ENCODE results near the gene SEMA3G.
A peak's percentile ranks its signal among the peaks of the same experiment; 100 is the strongest.

The SEMA3G gene

GRCh38 chr3:52453496-52454249 lies 8.8 kb upstream of the SEMA3G start, which contains the start of gene TNNC1:
Gene TNNC1, minus strand, starts transcription at chr3:52454041. Its CDS starts 26 bp downstream, at chr3:52454015.
- no peak for DNase-seq (ENCODE audit: low read depth)

DNA sequence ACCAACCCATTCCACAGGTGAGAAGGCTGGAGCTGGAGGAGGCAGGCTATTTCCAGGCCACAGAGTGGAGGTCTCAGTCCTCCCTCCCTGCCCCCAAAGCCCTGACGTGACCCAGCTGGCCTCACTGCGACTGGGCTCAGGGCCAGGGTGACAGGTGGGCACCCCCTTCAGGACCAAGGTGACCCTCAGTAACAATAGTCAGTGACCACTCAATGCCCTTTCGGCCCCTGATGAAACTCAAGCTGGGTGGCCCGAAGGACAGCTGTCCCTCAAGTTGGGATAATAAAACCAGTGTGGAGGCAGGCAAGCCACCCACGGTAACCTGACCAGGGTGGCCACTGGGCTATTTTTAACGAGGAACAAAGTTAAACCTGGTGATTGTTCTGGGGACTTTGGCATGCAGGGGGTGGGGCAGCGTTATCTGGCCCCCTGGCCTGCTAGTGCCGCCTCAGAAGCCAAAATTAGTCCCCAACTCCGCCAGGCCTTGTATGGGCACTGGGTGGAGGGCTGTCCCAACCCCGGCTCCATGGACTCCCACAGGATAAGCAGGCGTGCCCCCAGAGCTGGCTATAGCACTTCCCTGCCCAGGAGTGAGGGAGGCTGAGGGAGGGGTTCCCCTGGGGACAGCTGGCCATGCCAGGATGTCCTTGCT lies 7.8 kb upstream of the SEMA3G start:
- DNase-seq (ENCODE audit: low read depth) = no peak

GRCh38 chr3:52452126-52452525 lies 7.2 kb upstream of the SEMA3G start:
- DNase-seq (ENCODE audit: low read depth) = no peak

GRCh38 chr3:52451237-52452083 lies 6.6 kb upstream of the SEMA3G start:
- no peak for DNase-seq (ENCODE audit: low read depth)

DNA sequence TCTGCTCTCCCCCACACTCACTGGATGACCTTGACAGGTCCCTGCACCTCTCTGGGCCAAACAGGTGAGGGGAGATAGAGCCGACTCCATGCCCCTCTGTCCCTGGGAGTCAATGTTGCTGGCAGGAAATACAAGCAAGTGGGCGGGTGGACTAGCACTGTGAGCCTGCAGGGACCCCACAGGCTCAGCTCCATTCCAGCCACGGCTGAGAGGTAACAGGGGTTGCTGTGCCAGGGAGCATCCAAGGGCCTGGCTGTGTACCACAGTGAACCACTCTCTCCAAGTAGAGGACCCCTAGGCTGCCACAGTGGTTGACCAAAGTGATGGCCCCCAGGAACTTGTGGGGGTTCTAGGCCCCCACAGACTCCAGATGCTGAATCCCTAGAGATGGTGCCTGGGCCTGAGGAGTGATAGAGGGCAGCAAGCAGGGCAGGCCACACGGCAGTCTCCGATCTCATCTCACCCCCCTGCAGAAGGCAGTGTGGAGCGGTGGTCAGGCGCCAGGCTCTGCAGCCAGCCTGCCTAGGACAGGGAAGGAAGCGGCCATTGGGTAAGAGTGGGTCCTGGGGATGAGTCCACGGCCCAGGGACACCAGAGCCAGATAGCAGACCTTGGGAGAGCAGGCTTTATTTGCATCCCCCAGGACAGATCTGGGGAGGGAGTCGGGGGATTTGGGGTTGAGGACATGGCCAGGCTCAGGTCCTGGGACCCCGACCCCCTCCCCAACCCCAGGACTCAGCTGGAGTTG lies 5.8 kb upstream of the SEMA3G start:
- no peak for DNase-seq (ENCODE audit: low read depth)

DNA sequence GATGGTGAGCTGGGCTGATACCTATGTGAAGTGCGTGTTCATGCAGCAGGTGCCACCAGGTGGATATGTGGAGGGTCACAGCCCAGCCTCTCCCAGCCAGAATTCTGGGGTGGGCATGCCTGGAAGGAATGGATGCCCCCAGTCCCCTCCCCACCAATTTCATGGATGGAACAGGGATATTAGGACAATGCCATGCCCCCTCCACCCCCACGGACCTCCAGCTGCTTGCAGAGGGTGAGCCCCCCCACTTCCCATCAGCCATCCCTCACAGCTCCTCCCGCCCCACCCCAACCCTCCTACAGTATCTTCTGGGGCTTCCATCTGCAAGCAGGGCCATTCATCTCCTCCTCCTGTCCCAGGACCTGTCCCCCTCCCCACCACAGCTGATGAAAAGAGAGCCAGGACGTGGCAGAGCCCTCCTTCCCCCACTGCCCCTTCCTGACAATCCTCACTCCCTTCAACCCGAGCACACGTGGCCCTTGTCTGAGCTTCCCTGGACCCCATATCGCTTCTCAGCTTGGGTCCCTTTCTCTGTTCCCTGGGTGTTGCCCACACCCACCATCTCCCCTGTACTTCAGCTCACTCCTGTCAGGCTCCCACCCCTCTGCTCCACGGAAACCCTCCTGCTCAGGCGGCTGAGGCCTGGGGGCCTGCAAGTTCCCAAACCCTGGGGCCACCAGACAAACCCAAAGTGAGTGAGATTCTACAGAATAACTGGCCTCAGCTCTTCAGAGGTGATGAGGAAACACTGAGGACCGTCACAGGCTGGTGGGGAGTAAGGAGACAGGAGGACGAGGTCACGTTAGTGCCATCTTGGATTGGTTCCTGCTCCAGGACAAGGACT lies 2.8 kb upstream of the SEMA3G start:
- no peak for DNase-seq (ENCODE audit: low read depth)

DNA sequence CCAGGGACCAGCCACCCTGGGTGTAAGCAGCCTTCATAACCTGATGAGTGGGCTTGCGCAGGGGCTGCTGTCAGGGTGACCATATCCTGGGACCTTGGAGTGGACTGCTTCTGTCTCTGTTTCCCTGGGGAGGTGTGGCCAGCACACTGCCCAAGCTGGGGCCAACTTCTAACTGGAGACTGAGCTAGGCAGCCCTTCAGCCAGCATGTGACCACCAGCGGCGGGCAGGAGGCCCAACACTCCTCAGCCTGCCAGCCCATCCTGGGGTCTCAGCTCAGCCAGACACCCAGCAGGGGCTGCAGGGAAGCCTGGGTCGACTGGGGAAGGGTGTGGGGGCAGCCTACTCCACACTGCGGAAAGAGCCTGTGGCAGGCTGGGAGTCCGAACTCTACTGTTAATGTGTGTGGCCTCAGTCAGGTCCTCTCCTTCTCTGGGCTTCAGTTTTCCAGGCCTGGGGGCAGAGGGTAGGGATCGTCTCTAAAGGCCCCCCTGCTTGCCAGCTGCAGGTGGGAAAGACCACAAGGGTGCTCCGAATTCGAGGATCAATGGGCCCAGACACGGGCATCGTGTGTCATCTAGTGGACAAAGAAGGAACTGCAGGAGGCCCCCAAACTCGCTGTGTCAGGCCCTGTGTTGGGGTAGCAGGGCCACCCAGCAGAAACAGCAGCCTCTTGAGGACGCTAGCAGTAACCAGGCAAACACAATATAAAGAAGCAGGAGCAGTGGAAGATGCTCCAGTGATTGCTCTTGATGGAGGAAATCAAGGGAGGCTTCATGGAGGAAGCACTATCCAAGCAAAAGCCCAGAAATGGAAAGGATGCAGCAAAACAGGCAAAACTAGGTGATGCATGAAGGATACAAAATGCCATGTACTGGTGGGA lies 2.0 kb upstream of the SEMA3G start:
- DNase-seq (ENCODE audit: low read depth) = peak; percentile 62

- DNase-seq (ENCODE audit: low read depth) = no peak
Observed at GRCh38 chr3:52446042-52446441, 1.1 kb upstream of the SEMA3G start.

DNA sequence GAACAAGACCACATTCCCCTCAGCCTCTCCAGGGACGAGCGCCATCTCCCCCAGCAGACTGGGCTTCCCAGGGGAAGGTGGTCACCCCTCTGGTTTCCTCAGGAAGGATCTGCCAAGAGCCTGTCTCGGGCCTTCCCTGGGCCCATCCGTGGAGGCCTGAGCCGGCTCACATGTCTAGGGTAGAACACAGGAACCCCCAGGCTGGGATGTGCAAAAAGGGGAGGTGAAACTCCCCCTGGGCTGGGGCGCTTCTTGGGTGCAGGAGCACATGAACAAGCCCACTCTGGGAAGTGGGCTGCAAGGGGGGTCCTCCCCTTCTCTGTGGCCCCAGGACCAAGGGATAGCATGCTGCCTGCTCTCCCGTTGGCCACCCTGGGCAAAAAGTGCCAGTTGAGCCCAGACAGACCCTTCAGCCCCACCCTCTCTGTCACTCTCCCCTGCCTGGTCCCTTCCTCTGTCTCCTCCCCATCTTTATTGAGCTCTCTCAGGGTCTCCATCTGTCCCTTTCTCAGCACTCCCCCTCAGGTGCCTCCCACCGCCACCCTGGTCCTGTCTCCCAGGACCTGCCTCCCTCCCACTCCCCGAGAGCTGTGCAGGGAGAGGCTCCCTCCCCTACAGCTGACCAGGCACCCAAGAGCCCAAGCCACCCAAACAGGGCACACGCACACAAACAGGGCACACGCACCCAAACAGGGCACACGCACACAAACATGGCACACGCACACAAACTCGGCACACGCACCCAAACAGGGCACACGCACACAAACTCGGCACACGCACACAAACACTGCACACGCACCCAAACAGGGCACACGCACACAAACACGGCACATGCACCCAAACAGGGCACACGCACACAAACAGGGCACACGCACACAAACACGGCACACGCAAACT lies 864 bp downstream of the SEMA3G start:
- DNase-seq (ENCODE audit: low read depth) = no peak

- no peak for DNase-seq (ENCODE audit: low read depth)
Observed at GRCh38 chr3:52443268-52443610, 1.7 kb downstream of the SEMA3G start.

DNA sequence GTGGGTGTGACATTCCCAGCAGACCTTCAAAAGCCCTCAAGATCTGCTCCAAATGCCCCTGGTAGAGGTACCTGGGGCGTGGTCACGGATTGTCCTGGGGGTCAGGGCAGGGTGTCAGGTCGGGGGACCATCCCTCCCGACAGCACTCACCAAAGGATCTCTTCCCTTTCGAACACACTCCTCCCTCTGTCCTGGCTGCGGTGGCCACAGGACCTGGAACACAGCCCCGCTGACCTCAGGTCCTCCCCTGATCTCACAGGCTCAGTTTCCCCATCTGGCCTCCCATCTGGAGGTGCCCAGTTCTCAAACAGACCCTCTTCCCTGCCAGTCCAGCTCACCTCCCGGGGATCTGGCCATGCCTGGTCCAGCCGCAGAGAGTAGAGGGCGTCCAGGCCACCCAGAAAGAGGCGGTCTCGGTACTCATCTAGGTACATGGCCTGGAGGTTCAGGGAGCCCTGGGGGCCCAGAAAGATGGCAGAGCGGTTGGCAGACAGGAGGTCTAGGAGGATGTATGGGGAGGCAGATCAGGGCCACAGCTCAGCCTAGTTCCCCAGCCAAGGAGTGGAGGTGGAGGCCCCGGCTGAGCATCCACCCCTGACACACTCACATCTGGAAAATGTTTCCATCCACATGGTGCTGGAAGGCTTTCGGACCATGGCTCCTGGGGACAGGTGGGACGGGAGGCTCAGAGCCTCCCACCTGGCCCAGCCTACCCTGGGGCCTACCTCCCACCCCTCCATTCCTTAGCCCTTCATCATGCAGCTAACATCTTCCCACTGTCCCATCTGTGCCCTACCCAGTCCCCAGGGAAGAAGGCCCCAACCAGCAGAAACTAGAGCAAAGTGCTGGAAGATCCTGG lies 2.3 kb downstream of the SEMA3G start:
- no peak for DNase-seq (ENCODE audit: low read depth)

- no peak for DNase-seq (ENCODE audit: low read depth)
Observed at GRCh38 chr3:52441772-52442332, 3.1 kb downstream of the SEMA3G start.

DNA sequence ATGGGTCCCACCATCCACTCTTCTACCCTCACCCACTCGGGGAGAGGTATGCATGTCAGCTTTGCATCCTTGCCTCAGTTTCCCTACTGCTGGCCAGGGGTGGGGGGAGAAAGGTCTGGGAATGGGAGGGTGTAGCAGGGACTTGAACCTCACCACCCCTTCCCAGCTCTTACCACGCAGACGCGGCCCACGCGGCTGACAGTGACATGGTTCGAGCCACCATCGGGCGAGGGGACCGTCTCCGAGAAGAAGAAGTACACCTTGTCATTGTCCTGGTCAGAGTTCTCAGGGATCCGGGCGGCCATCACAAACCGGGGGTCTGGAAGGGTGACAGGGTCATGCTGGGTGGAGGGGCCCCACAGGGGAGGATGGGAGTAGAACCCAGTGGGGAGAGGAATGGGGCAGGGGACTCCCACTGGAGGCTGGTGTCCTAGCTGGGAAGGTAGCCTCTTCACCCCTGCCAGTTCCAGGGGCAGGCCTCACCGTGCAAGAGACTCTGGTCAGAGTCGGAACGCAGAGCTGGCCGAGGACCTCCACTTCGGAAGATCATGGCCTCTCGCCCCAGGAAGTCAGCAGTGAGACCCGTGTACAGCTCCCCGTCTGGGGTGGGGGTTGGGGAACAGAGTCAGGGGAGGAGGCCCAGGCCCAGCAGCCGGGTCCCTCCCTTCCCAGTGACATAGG lies 3.7 kb downstream of the SEMA3G start:
- DNase-seq (ENCODE audit: low read depth) = no peak

DNA sequence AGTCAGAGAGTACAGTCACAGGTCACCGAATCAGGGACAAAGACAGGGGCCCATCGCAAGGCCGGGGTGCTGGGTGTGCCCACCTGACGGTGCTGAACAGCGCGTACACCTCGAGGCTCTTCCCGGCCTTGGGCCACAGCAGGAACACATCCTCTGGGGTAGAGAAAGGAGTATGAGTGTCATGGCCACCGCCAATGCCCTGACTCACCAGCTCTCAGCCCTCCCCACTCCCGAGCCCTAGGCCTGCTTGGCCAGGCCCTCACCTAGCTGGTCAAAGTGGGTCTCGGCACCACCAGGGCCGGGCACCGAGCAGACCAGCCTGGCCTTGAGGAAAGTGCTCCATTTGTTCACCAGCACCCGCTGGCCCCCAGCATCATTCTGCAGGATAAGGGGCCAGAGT lies 4.2 kb downstream of the SEMA3G start:
- no peak for DNase-seq (ENCODE audit: low read depth)

DNA sequence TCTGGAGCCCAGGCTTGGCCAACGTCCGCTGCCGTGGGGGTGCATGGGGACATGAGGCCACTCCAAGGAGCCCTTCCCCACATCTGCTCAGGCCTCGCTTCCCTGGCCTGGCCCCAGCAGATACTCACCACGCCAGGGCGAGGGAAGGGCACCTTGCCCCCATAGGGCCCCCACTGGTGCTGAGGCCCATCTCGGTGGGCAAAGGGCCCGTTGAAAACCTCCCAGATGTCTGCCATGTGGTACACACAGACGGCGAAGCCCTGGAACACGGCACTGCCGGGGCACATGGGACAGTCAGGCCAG lies 4.7 kb downstream of the SEMA3G start:
- no peak for DNase-seq (ENCODE audit: low read depth)

- DNase-seq (ENCODE audit: low read depth) = no peak
Observed at GRCh38 chr3:52439426-52440248, 5.3 kb downstream of the SEMA3G start.

Data from activated T-cell treated with anti-CD3 and anti-CD28 coated beads for 1 hour (primary cell).